Tibial nerve (tissue), 4 donors: ENCODE data around the gene TXN.

Source experiments
- CTCF ChIP-seq, 5 experiments: fragments of 200-600 bp in 3 of 5; fragments of 450-650 bp in 2 of 5; sonication (generic) in 3 of 5; IDR thresholded peaks; one replicate each; pipeline ENCODE4 v1.5.1; 2016 to 2019; ENCODE audit warnings: antibody characterized with exemption in 5 of 5, mild to moderate bottlenecking in 3 of 5, moderate library complexity in 2 of 5
- EP300 ChIP-seq, 2 donors: sonication (generic); formaldehyde crosslinking; IDR thresholded peaks; one replicate each; pipeline ENCODE4 v1.6.1; 2017; ENCODE audit warnings: antibody characterized with exemption in 2 of 2, mild to moderate bottlenecking in 1 of 2
- POLR2A ChIP-seq, 2 donors: fragments of 450-650 bp; IDR thresholded peaks; one replicate each; pipeline ENCODE4 v1.6.1; 2017; ENCODE audit warnings: antibody characterized with exemption in 2 of 2, mild to moderate bottlenecking in 2 of 2, moderate library complexity in 2 of 2

- no peak for TF ChIP-seq EP300 (IDR thresholded peaks at IDR 0.05)
- no peak for TF ChIP-seq CTCF (IDR thresholded peaks at IDR 0.05)
- TF ChIP-seq POLR2A (IDR thresholded peaks at IDR 0.05) = no peak
These were observed 11.7 kb downstream of the TXN start for GRCh38 chr9:110244616-110245015.
